GM19452 (cell line): ENCODE data around the gene MTX1.
"Not testable (repeated sequence)": the region's sequence is repeated elsewhere in the genome, so short reads cannot be mapped to it uniquely, and the experiment has no call there.

Experiments
- ATAC-seq: cut with Tn5 transposase; IDR thresholded peaks from one replicate; pipeline ENCODE4 v1.9.1; 2021; ENCODE audit not compliant: unreplicated experiment

The MTX1 gene

GRCh38 chr1:155206891-155207805, 1.3 kb upstream of the MTX1 start:
- ATAC-seq = no peak

DNA sequence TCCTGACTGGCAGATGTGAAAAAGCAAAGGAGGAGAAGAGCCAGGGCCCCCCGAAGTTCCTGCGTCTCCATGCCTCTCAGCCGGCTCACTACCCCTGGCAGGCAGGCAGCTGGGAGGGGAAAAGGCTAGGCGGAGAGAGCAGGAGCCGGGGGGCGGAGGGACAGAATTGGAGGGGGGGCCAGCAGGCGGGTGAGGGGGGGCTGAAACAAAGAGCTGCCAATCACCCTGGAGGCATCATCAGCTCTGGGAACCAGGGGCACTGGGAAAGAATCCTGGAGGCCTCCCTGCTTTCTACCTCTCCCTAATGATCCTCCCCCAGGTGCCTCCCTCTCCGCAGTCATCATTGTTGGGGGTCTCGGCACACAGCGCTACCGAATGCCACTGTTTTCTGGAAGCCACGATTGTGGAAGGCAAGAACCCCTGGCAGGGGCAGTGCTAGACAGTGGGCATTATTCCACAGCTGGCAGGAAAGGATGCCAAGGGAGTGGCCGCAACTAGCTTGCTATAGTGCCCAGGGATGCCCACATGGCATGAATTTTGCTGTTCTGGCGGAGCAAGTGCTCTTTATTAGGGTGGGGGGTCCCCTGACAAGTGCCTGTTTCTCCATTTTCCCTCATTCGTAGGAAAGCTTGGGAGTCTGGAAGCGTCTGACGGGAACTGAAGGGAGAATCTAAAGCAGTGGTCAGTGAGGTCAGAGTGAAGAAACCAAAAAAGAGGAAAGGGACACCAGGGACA, 522 bp upstream of the MTX1 start, which contains the start of gene THBS3:
THBS3 (minus strand) TSS at position 92 of the 735 bp plus-strand sequence; CDS start at position 71, 21 bp downstream.
- ATAC-seq = no peak

DNA sequence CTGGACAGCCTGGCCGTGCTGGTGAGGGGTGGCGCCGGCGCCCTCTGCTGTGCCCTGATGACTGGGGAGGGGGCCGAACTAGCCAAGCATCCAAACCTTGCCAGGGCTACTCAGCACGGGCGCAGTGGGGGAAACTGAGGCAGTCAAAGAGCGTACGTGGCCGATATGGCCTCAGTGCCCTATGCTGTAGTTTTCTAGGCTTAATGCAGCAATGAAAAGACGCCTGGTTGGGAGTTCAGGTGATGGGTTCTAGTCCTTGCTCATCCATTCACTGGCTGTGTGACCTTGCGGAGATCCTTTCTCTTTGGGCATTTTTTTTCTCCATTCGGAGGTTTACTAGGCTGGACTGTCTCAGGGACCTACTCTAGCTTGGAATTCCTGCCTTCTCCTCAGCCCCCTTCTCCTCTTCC, 822 bp downstream of the MTX1 start:
- no peak for ATAC-seq

DNA sequence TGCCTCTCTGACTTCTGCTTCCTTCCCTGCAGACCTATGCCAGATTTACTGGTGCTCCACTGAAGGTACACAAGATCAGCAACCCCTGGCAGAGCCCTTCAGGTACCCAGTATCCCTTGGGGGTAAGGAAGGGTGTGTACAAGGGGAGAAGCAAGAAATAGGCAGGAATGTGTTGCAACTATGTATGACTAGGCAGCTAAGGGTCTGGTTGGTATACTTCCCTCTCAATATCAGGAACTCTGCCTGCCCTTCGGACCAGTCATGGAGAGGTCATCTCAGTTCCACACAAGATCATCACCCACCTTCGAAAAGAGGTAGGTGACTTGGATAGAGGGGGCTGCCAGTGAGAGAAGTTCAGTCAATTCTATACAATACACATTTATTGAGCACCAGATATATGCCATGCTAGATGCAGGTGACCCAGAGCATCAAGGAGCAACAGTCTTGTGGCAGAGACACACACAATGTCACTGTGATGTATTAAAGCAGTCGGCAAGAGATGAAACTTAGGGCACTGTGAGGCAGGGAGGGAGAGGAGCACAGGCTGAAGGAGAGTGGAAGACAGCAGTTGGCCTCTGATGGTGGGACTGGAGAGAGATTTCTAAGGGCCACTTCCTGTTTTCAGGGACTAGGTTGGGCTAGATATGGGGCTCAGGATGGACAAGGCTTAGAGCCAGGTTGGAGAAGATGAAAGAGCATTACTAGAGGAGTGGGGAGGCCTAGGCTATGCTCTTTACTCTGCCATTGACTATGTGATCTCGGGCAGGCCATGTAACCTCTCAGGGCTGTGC, 2.0 kb downstream of the MTX1 start:
- no peak for ATAC-seq

- not testable (repeated sequence) for ATAC-seq
These were observed 3.0 kb downstream of the MTX1 start for GRCh38 chr1:155211381-155212050.

- not testable (repeated sequence) for ATAC-seq
These were observed 3.6 kb downstream of the MTX1 start for GRCh38 chr1:155212051-155212440.

DNA sequence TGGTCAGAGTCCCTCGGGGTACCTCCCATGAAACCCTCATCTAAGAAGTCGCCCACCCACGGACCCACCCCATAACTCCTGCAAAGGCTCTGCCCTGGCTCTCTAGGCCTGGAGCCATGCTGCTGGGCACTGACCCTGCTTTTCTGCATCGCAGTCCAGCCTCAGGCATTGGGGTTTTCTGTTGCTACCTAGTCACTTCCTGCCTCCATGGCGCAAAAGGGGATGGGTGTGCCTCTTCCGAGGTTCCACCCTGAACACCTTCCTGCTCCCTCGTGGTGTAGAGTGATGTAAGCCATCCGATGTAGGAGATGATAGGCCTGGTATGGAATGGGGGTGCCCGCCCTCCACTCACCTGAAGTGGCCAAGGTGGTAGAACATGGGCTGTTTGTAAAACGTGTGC, 6.2 kb downstream of the MTX1 start:
- ATAC-seq = not testable (repeated sequence)

DNA sequence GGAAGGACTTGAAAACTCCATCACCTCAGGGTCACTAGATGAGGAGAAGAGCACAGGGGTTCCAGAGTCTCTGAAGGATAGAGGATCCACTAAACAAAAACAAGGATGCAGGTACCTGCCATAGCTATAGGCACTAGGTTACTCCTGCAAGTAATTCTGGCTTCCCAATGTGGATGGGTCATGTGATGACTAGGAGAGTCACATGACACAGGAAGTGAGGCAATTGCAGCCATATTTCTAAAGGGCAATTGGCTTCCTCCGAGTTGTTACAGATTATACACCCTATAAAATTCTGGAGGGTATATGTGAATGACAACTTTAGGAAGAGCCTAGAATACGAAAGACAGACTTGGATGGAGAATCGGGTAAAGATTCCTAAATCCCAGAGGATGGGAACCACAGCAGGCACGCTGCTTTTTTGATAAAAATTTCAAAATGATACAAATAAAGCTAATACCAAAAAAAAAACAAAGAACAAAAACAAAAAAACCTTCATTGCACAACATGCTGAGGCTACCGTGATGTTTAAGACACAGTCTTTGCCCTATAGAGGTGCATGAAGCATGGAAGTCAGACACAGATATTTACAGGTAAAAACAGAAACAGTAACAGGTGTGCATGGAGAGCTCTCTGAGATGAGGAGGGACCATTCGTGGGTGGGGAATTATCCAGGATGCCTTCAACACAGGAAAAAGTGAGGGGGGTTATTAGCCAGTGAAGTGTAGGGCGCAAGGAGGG, 10.5 kb downstream of the MTX1 start:
- ATAC-seq = no peak

GRCh38 chr1:155219592-155220031, 11.1 kb downstream of the MTX1 start:
- ATAC-seq = no peak

- ATAC-seq = not testable (repeated sequence)
These were observed 11.9 kb downstream of the MTX1 start for GRCh38 chr1:155220211-155220965.

GRCh38 chr1:155223047-155223446, 14.6 kb downstream of the MTX1 start:
- ATAC-seq = no peak

DNA sequence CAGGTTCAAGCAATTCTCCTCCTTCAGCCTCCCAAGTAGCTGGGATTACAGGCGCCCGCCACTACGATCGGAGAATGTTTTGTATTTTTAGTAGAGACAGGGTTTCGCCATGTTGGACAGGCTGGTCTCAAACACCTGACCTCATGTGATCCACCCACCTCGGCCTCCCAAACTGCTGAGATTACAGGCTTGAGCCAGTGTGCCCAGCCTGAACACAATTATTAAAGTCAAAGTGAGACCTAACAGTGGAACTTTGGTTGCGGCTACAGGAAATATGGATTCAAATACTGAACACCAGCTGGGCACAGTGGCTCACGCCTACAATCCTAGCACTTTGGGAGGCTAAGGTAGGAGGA, 16.9 kb downstream of the MTX1 start:
- ATAC-seq = not testable (repeated sequence)

DNA sequence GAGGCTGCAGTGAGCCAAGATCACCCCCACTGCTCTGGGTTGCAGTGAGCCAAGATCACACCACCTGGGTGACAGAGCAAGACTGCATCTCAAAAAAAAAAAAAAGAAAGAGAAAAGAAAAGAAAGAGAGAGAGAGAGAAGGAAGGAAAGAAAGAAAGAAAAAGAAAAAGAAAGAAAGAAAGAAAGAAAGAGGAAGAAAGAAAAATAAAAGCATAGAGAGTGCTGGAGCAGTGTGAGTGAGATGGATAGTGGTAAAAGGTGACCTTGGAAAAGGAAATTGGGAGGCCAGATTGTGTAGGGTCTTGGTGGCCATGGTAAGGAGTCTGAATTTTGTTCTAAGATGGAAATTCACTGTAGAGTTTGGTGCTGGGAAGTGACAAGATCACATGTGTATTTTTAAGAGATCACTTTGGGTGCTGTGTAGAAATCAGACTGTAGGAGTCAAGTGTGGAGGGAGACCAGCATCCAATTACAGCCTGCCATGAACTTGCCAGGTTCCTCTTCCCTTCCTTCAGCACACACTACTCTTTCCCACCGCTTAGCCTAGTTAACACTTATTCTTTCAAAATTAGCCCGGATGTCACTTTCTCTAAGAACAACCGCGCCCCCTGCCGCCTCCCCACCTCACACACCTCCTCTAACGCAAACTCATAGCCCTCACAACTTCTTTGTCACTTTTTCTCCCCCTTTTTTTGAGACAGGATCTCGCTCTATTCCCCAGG, 17.9 kb downstream of the MTX1 start:
- peak; percentile 15 for ATAC-seq

DNA sequence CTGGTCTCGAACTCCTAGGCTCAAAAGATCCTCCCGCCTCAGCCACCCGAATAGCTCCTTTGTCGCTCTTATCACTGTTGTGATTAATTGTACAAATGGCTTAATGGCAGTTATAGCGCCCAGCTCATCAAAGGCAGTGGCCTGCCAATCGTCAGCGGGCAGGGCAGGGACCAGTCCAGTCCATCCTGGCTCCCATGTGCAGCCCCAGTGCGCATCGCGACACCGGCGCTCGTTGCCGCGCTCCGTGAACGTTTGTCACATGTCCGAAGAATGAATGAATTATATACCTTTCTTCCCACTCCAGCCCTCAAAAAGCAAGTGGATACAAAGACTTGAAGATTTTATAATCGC, 18.4 kb downstream of the MTX1 start:
- peak; percentile 35 for ATAC-seq

GRCh38 chr1:155227261-155228095, 19.0 kb downstream of the MTX1 start:
- ATAC-seq = peak; percentile 81

- no peak for ATAC-seq
These were observed 19.6 kb downstream of the MTX1 start for GRCh38 chr1:155228096-155228427.

DNA sequence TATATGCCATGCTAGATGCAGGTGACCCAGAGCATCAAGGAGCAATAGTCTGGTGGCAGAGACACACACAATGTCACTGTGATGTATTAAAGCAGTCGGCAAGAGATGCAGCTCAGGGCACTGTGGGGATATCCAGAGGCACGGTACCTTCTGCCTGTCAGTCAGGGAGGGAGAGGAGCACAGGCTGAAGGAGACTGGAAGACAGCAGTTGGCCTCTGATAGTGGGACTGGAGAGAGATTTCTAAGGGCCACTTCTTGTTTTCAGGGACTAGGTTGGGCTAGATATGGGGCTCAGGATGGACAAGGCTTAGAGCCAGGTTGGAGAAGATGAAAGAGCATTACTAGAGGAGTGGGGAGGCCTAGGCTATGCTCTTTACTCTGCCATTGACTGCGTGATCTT, 22.8 kb downstream of the MTX1 start:
- ATAC-seq = not testable (repeated sequence)
